GM19397 (cell line): ENCODE results near the gene BDKRB2.

Experiments
- ATAC-seq: cut with Tn5 transposase; IDR thresholded peaks from one replicate; pipeline ENCODE4 v1.9.1; 2021; ENCODE audit warnings: mild to moderate bottlenecking, moderate library complexity; ENCODE audit not compliant: unreplicated experiment

Gene BDKRB2

DNA sequence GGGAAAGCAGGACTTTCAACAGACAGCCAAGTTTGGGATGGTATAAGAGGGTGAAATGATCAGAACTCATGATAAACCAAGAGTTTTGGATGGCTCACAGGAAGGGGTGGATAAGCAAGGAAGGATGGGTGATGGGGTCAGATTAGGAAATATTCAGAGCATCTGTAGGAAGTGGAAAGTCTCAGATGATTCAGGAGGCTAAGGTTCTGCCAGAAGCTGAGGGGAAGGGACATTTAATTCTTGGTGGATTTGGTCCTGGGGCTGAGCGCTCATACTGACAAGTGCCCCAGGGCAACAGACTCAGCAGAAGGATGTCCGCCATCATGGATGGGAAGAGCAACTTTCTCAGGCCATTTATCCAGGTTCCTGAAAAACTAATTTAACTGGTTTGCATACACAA lies 28.4 kb upstream of the BDKRB2 start:
- ATAC-seq: no peak

DNA sequence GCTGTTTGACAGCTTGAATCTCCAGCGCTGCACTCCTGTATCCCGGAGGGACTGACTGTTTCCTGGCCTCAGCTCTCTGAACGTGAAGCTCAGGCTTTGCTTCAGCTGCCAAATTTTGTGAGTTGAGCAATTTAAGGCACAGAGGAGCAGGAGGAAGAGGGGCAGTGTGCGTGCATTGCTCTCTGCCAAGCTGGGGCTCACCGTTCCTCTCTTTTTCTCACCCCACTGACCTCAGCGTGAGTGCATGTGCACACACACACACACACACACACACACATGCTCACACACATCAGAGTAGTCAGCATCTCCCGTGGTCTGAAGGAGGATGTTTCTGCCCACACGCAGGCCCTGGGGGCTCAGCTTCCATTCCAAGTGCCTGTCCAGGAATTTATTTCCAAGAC lies 27.8 kb upstream of the BDKRB2 start:
- no peak for ATAC-seq

- no peak for ATAC-seq
Measured at GRCh38 chr14:96177766-96178375, 26.8 kb upstream of the BDKRB2 start.

DNA sequence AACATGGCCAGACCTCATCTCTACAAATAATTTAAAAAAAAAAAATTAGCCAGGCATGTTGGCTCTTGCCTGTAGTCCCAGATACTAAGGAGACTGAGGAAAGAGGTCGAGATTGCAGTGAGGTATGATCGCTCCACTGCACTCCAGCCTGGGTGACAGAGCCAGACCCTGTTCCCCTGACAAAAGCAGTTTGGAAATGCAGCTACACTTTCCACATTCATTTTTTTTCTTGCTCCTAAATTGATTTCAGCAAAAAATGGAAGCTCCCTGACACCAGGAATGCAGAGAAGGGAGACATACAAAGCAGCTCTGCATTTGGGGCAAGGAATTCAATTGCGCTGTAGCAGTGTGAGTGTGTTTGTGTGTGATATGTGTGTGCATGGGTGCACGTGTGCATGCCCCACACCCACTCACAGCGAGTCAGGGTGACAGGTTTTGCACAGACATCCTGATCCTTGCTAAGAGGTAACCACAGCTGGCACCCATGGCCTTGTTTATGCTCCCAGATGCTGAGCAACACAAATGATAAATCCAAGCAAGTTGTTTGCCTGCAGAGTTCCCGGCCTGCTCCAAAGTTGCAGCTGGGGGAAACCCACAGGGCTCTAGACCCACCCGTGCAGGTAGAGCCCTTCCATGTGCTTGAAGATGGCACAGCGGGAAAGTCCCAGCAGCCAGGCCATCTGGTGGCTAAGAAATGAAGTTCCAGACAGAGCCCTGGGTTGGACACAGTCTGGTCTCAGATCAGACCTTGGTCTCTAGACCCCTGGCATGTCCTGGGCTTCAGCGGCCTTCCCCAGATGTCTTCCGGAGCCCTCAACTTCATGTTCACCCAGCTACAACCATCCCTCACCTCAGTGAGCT lies 25.9 kb upstream of the BDKRB2 start:
- ATAC-seq: no peak

GRCh38 chr14:96180043-96180874 lies 24.4 kb upstream of the BDKRB2 start:
- ATAC-seq: no peak

DNA sequence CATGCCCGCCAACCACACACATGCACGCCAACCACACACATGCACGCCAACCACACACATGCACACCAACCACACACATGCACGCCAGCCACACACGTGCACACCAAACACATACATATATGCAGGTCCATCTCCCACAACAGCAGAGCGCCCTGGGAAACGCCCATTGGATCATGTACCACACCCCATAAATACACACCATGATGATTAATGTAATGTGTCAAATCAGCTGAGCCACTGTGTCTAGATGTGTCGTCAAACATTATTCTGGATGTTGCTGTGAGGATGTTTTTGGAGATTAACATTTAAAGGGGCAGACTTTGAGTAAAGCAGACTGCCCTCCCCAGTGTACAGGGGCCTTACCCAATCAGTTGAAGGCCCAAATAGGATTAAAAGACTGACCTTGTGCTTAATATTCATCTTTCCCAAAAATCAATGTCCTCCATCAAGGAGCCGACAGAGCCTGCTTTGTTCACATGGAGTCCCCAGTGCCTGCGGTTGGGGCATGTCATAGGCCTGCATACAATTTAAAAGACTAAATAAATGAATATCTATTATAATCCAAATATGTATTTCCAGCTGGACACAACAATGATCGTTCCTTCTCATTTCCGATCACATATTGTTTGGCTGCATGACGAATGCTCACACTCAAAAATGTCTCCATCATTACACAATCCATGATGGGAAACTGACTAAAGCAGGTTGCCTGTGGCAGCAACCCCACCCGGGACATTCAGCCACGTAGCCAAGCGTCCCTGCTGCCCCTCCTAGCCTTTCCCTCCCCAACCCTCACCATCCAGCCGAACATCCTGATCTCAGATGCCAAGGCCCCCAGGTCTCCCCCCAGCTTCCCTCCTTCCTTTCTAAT lies 23.2 kb upstream of the BDKRB2 start:
- ATAC-seq: no peak

DNA sequence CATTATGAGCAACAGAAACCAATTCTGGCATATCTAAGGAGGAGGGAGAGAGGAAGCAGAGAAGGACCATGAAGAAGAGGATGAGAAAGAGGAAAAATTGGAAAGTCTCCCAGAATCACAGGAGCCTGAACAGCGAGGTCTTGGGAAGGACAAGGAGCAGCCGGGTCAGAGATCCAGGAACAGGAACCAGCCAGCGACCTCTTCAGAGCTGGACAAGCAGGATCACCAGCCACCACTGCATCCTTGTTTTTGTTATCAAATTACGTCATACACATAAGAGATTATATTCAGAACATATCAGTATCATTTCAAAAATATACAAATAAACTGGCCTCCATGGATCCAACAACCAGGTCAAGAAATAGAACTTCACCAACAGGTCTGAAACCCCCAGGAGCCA lies 22.1 kb upstream of the BDKRB2 start:
- ATAC-seq: no peak

DNA sequence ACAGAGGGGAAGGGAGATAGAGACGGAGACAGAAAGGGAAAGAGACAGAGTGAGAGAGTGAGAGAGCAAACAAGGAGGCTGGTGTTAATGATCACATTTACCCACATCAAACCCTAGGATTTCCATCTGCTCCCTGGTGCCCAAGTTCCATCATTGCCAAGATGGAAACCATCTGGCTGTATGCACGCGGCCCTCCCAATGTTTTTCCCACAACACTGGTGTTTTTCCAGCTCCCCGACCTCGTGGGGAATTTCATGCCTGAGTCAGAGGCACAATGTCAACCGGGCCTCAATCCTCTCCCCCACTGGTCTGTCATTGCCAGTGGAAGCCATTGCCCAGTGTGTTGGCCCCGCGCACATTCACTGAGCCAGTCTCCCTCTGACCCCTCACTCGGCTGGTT lies 19.9 kb upstream of the BDKRB2 start:
- no peak for ATAC-seq

GRCh38 chr14:96187216-96188031 lies 17.2 kb upstream of the BDKRB2 start:
- ATAC-seq: no peak

DNA sequence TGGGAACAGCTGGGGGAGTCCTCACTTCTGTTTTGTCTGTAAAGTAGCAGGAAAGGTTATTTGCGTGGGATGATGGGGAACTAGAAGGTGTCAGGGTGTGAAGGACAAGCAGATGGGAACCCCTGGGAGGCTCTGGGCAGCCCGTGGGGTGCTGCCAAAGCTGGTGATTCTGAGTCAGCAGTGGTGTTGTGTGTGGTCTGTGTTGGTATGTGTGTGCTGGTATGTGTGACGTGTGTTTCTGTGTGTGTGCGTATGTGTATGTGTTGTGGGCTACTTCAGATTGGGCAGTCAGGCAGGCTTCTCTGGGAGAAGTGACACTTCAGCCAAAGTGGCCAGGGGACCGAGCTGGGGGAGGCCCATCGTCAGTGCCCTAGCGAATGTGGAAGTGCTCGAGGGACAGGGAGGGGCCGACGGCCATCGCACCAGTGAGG lies 15.3 kb upstream of the BDKRB2 start:
- no peak for ATAC-seq

DNA sequence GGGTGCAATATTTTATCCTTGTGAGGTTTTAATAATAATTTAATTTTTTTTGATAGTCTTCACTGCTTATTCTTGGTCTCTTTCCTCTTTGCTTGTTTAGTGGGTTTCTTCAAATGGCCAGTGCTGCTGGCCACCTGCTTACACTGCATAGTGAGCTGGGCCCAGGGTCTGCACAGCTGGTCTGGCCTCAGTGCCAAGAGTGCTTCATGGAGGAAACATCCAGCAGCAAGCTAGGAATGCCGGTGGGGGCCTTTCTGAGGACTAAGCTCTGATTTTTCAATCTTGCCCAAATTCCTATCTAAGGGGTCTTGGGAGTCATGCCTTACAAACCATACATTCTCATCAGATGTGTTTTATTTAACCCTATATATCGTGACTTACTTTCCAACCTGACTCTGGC lies 13.3 kb upstream of the BDKRB2 start:
- ATAC-seq: no peak

GRCh38 chr14:96191841-96192462 lies 12.7 kb upstream of the BDKRB2 start:
- ATAC-seq: no peak

GRCh38 chr14:96192975-96193805 lies 11.4 kb upstream of the BDKRB2 start:
- no peak for ATAC-seq

DNA sequence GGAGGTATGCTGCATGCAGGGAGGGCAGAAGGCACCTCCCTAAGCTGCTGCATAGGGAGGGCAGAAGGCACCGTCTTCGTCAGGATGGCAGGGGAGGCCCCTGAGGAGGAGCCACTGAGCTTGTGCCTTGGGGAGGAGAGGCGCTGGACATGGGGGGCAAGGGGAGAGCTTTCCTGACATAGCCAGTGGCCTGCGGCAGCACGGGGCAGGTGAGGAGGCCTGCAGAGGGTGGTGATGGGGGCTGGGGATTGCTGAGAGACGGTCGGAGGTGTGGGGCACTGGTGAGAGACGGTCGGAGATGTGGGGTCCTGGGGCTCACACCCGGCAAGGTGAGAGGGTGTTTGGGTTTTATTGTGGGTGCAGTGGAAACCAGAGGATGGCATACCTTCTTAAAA lies 10.4 kb upstream of the BDKRB2 start:
- no peak for ATAC-seq

DNA sequence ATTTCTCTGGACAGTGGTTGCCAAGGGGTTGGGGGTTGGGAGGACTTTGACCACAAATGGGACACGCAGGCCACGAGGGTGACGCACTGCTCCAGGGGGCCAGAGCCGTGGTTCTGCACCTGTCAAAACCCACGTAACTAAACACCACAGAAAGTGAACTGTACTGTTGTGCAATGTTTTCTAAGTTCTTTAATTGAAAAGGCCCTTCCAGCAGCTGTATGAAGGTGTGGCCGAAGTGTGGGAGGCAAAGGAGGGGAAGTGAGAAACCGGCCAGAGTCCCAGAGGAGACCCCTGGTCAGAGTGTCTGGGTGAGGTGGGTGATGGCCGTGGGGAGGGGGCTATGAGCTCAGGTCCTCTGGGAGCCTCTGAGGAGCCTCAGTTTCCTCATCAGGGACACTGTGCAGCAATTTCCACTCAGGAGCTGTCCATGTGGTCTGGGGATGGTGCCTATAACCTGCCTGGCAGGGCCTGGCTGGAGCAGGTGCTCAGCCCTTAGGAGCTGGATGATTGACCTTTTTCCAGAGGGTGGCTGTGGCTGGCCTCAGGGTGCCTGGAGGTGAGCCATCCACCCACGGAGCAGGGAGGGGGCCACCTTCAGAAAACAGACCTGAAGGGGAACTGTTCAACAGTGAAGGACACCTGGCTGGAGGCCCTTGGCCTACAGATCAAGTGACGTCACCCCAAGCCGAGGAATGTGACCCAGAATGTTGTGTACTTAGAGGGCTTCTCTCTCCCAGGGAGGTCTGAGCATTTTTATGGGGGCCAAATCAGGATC lies 9.8 kb upstream of the BDKRB2 start:
- no peak for ATAC-seq

DNA sequence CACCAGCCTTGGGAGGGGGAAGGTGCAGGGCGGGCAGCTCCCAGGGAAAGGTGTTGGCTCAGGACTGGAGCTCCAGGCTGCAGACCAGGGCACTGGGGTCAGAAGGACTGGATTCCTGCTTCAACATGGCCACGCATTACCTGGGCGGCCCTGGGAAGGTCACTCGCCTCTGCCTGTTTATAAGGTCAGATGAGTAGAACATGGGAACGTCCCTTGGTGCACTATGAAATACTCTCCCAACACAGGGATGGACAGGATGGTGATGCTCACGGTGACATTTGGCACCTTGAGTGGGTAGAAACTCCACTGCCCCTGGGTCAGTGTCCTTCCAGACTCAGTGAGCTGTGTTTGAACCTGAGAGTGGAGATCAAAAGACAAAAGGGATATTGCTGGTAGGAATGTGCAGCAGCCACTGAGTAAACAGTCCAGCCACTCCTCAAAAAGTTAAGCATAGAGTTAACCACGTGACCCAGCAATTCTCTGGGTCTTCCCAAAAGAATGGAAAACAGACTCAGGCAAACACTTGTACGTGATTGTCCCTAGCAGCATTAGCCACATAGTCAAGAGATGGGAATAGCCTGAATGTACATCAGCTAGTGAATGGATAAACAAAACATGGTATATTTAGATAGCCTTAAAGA lies 9.1 kb upstream of the BDKRB2 start:
- ATAC-seq: no peak

- ATAC-seq: no peak
Measured at GRCh38 chr14:96197163-96197852, 7.3 kb upstream of the BDKRB2 start.
